Measurements from ENCODE around the gene CA10.
A peak's percentile ranks its signal among the peaks of the same experiment; 100 is the strongest.

The CA10 gene

GRCh38 chr17:51765282-51766135, 393.0 kb downstream of the CA10 start:
- TF ChIP-seq GABPA (IDR thresholded peaks at IDR 0.05; ENCODE audit: low read depth) (no peak), SPI1 (IDR thresholded peaks at IDR 0.05; ENCODE audit: borderline replicate concordance, low read depth) (no peak), REST (IDR thresholded peaks at IDR 0.05; ENCODE audit: insufficient replicate concordance, low read depth) (no peak), CTCF (IDR thresholded peaks at IDR 0.05; ENCODE audit: insufficient read depth, low read length) (no peak), POLR2AphosphoS5 (IDR thresholded peaks at IDR 0.05; ENCODE audit: low read depth) (no peak)
- no peak for DNase-seq (ENCODE audit: low read depth in 1 of 2, low spot score in 1 of 2)

GRCh38 chr17:51764387-51764971, 394.0 kb downstream of the CA10 start:
- peak; percentile 10 to 54 for DNase-seq (ENCODE audit: low read depth in 1 of 2, low spot score in 1 of 2)
- TF ChIP-seq CTCF (IDR thresholded peaks at IDR 0.05; ENCODE audit: insufficient read depth, low read length): peak; percentile 92
- no peak for TF ChIP-seq GABPA (IDR thresholded peaks at IDR 0.05; ENCODE audit: low read depth)
- no peak for TF ChIP-seq REST (IDR thresholded peaks at IDR 0.05; ENCODE audit: insufficient replicate concordance, low read depth)
- TF ChIP-seq POLR2AphosphoS5 (IDR thresholded peaks at IDR 0.05; ENCODE audit: low read depth): no peak
- no peak for TF ChIP-seq SPI1 (IDR thresholded peaks at IDR 0.05; ENCODE audit: borderline replicate concordance, low read depth)
- Histone ChIP-seq H3K27ac (replicated peaks) (no peak overlapping the region), H3K4me3 (replicated peaks; ENCODE audit: insufficient read depth, low read length) (no peak overlapping the region), H3K27me3 (ENCODE audit: insufficient read depth, poor library complexity, severe bottlenecking) (no peaks in the 10 kb centered on the region)

More at GRCh38 chr17:51765282-51766135, 393.0 kb downstream of the CA10 start:
- no peak overlapping the region for H3K4me3 ChIP-seq (replicated peaks; ENCODE audit: insufficient read depth, low read length)
- no peak overlapping the region for H3K27ac ChIP-seq (replicated peaks)
- H3K27me3 ChIP-seq (ENCODE audit: insufficient read depth, poor library complexity, severe bottlenecking): no peaks in the 10 kb centered on the region

- DNase-seq (ENCODE audit: low read depth in 1 of 2, low spot score in 1 of 2): no peak
- TF ChIP-seq CTCF (IDR thresholded peaks at IDR 0.05; ENCODE audit: insufficient read depth, low read length) (no peak), SPI1 (IDR thresholded peaks at IDR 0.05; ENCODE audit: borderline replicate concordance, low read depth) (no peak), REST (IDR thresholded peaks at IDR 0.05; ENCODE audit: insufficient replicate concordance, low read depth) (no peak), GABPA (IDR thresholded peaks at IDR 0.05; ENCODE audit: low read depth) (no peak), POLR2AphosphoS5 (IDR thresholded peaks at IDR 0.05; ENCODE audit: low read depth) (no peak)
- Histone ChIP-seq H3K27me3 (ENCODE audit: insufficient read depth, poor library complexity, severe bottlenecking) (no peaks in the 10 kb centered on the region), H3K4me3 (replicated peaks; ENCODE audit: insufficient read depth, low read length) (no peak overlapping the region), H3K27ac (replicated peaks) (no peak overlapping the region)
Measured at GRCh38 chr17:51763058-51763457, 395.5 kb downstream of the CA10 start.

Measured in HL-60 (cell line).